T-helper 1 cell treated with Interleukin-12 subunit alpha and Interleukin-12 subunit beta and Interleukin-4 antibody, amounts not matched to agents 30 ng/mL and 1 ng/mL, for 36 hours (primary cell): ENCODE measurements around the gene ANGPTL1. TPM values are rescaled to one million over a fixed set of nuclear protein-coding genes. Genes with fewer than 3 reads are reported as not detected.
"Not testable (repeated sequence)": the region's sequence is repeated elsewhere in the genome, so short reads cannot be mapped to it uniquely, and the experiment has no call there.

ENCODE experiments used
- intact Hi-C: fragments of 100-400 bp; cut with micrococcal nuclease; formaldehyde crosslinking; loops from one replicate; pipeline ENCODE4 v1.15.1; 2024
- total RNA-seq: library from RNA; stranded (reverse); gene quantifications from 2 replicates; pipeline ENCODE4 v1.2.3, GENCODE V29; 2022

The ANGPTL1 gene
- total RNA-seq, 1 donor from 2014 or later: not detected

GRCh38 chr1:178868706-178869105 lies 2.2 kb downstream of the ANGPTL1 start:
- intact Hi-C loops: no loop called here

DNA sequence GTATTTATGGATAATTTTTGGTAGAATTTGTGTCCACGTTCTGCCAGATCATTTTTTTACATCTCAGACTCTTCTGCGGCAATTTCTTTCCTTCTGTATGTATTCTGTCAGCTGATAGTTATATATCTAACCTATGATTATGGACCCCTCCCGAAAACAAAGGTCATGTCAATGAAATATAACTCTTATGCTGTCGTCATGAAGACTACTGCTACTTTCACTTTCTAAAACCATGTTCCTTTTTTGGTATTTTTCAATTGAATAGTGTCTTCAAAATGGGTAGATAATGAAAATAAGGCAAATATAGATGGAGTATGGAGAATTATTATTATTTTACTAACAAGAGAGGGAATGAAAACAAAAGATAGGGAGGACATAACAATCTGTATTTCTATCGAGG lies 3.2 kb downstream of the ANGPTL1 start:
- intact Hi-C loops: no loop called here

DNA sequence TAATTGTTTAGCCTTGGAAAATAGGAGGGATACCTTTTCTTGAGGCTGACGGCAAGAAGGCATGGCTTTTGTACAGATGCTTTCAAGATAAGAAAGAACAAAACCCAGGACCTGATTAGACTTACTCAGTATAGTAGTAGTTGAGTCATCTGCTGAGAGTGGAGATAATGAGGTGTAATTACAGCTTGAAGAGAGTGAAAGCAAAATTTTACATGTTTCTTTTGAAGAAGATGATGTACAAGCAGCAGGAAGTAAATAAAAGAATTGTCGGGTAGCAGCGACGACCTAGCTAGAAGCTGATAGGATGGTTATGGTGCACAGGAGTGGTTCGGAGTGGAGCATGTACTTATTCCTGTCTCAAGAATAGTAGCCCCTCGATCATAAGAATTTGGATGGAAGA lies 6.6 kb downstream of the ANGPTL1 start:
- intact Hi-C loops: no loop called here

DNA sequence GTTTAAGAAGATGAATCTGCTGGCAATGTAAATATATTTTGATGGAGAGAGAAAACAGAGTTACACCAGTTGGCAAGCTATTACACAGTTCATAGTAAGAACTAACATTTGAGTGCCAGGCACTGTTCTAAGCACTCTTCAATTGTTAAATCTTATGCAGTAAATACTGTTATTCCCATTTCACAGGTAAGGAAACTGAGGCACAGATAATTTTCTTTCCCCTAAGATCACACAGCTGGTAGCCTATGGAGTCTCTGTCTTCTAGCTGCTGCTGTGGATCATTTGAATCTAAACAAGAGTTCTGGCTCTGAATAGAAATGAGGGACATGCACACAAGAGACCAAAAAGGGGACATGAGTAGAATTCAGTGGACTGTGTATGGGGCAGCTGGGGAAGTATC lies 8.0 kb downstream of the ANGPTL1 start:
- intact Hi-C loops: no loop called here

- intact Hi-C loops: no loop called here
Measured at GRCh38 chr1:178862416-178862815, 8.5 kb downstream of the ANGPTL1 start.

- intact Hi-C loops: no loop called here
Measured at GRCh38 chr1:178857126-178857525, 13.8 kb downstream of the ANGPTL1 start.

DNA sequence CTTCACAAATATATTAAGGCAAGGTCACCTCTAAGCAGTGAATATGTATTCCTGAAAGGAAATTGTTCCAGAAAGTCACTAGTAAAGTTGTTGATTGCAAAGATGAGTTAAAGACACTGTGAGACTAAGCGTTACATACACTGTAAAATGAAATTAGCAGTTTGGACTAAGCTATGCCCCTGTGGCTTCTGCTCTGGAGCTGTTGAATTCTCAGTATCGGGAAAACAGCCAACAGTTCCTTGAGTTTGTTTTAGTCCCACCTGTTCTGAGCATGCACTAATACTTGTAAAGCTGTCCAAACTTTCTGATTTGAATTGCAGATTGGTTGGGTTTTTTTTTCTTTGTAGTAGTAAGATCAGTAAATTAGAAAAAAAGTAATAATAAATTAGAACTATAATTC lies 21.0 kb downstream of the ANGPTL1 start:
- intact Hi-C loops: no loop called here

GRCh38 chr1:178847919-178848318 lies 23.0 kb downstream of the ANGPTL1 start:
- intact Hi-C loops: not testable (repeated sequence)

DNA sequence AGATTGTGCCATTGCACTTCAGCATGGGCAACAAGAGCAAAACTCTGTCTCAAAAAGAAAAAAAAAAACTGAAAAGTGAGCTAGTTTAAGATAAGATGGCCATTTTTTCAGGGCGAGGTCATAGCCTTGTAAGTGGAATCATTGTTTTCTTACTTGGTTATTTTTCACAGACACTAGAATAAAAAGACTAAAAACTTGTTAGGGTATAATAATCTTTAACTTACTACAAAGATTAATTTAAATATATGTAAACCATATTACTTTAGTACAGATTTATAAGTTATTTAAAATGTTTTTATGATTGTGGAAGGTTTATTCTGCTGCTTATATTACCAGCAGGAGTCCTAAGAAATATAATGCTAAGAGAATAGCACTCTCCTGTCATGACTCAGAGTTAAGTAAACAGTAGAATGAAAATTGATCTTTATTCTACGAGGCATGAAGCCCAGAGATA lies 23.5 kb downstream of the ANGPTL1 start:
- intact Hi-C loops: no loop called here

DNA sequence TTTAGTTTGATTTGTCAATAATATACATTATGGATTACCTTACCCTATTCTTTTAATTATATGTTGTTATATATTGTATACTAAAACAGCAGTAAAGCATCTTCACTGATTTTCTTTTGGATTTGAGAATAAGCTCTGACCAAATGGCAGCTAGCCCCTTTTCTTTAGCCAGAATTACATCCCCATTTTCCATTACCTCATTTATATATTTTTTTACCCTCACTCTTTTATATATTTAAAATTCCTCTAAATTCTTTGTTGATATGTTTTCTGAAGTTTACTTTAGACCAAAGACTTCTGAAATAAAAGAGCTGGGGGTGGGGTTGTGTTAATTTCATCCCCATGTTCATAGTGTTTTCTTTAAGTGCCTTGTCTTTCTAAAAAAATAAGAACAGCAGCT lies 24.6 kb downstream of the ANGPTL1 start:
- intact Hi-C loops: no loop called here

GRCh38 chr1:178844436-178844835 lies 26.4 kb downstream of the ANGPTL1 start:
- intact Hi-C loops: no loop called here

GRCh38 chr1:178825167-178825566 lies 45.7 kb downstream of the ANGPTL1 start:
- intact Hi-C loops: no loop called here

- intact Hi-C loops: no loop called here
Measured at GRCh38 chr1:178821134-178821866, 49.6 kb downstream of the ANGPTL1 start.

DNA sequence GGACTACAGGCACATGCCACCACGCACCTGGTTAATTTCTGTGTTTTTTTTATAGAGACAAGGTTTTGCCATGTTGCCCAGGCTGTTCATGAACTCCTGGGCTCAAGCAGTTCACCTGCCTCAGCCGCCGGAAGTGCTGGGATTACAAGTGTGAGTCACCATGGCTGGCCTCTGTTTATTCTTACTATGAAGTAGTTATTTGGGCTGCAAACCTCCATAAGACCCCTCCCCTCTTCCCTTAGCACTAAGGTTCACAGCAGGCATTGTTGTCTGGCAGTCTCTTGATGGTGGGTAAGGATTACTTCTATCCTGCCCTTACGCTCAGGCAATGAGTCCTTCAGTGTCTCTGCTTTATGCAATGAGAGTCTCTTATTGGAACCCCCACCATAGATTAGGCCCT lies 51.8 kb downstream of the ANGPTL1 start:
- intact Hi-C loops: loop anchor here (5.0 kb wide), 1 partner anchor 1503 kb away; no protein-coding TSS in a partner anchor

- intact Hi-C loops: loop anchor here (5.0 kb wide), 1 partner anchor 1504 kb away; no protein-coding TSS in a partner anchor
Measured at GRCh38 chr1:178818416-178818815, 52.5 kb downstream of the ANGPTL1 start.

DNA sequence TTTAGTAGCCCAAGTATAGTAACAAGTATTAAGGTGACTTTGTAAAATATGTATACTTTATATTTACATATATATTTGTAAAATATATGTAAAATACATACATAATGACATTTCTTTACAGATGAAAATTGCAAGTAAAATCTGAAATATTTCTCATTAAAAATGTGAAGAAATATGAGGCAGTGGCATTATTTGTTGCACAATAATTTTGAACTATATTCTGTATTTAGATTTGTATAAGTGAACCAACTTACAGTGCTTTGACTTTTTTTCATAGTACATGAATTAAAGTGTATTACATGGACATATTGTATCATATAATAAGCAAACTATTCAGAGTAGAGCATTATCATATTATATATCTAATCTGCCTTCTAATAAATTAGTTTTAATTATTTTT lies 60.3 kb downstream of the ANGPTL1 start:
- intact Hi-C loops: no loop called here

DNA sequence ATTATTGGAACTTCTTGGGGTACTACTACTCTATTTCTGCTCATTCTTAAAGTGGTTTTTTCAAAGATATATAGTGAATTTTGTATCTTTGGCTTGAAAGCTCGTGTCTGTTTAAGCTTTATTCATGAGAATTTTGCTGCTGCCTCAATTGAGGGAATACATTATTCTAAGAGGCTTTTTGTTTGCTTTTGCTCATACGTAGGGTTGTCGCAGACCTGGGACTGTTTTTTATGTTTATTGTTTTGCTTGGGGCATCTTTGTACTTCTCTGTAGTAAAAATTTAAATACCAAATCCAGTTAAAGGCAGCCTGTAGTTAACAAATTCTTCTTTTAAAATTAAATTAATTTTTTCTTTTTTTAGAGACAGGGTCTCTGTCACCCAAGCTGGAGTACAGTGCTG lies 62.3 kb downstream of the ANGPTL1 start:
- intact Hi-C loops: no loop called here

DNA sequence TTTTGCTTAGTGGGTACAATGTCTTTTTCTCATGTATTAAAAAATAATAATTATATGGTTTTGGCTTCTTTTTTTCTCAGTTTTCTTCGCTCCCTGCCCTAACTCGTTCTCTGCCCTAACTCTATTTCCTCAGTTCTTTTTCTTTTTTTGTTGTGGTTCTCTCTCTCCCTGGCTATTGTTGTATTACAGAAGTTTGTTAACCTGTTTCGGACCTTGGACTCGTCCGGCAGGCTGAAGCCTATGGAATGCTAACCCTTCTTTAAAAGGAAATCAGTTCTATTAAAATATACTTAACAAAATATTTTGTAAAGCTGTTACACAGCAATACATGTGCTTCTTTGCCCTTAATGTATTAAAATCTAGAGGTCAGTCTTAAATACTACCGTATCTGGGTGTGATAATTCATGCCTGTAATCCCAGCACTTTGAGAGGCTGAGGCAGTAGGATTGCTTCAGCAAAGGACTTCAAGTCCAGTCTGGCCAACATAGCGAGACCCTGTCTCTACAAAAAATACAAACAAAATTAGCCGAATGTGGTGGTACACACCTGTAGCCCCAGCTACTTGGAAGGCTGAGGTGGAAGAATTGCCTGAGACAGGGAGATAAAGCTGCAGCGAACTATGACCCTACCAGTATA lies 64.1 kb downstream of the ANGPTL1 start:
- intact Hi-C loops: no loop called here

GRCh38 chr1:178802873-178803272 lies 68.0 kb downstream of the ANGPTL1 start:
- intact Hi-C loops: no loop called here
